Stimulated activated CD4-positive, alpha-beta T cell treated with anti-CD3 and anti-CD28 coated beads, Interleukin-2, amount 100 ng/mL, for 48 hours (primary cell): Measurements from ENCODE around the gene HOXC12.

Source experiments
- DNase-seq, 2 donors: peaks; one replicate each; pipeline ENCODE4 v3.0.0-alpha.2; 2020

Gene HOXC12

GRCh38 chr12:53973236-53974042 lies 18.7 kb downstream of the HOXC12 start:
- no peak for DNase-seq

GRCh38 chr12:53974084-53975063 lies 19.7 kb downstream of the HOXC12 start, which contains the start of gene HOTAIR:
Gene HOTAIR, minus strand, starts transcription at chr12:53974954.
- DNase-seq: no peak

- no peak for DNase-seq
Measured at GRCh38 chr12:53975064-53975471, 20.4 kb downstream of the HOXC12 start.

GRCh38 chr12:53975479-53976152 lies 20.9 kb downstream of the HOXC12 start:
- DNase-seq: no peak

- DNase-seq: no peak
Measured at GRCh38 chr12:53976172-53976822, 21.6 kb downstream of the HOXC12 start.

GRCh38 chr12:53976823-53977595 lies 22.3 kb downstream of the HOXC12 start:
- no peak for DNase-seq

- no peak for DNase-seq
Measured at GRCh38 chr12:53977596-53978445, 23.1 kb downstream of the HOXC12 start.

GRCh38 chr12:53978477-53979356 lies 24.0 kb downstream of the HOXC12 start:
- DNase-seq: no peak

- no peak for DNase-seq
Measured at GRCh38 chr12:53980104-53980801, 25.6 kb downstream of the HOXC12 start.

- DNase-seq: no peak
Measured at GRCh38 chr12:53980802-53981496, 26.2 kb downstream of the HOXC12 start.

- no peak for DNase-seq
Measured at GRCh38 chr12:53981634-53982565, 27.2 kb downstream of the HOXC12 start.

- DNase-seq: no peak
Measured at GRCh38 chr12:53982648-53983567, 28.2 kb downstream of the HOXC12 start.

GRCh38 chr12:53983568-53983949 lies 28.9 kb downstream of the HOXC12 start:
- DNase-seq: no peak

GRCh38 chr12:53983950-53984572 lies 29.4 kb downstream of the HOXC12 start:
- DNase-seq: no peak

GRCh38 chr12:53984901-53985691 lies 30.4 kb downstream of the HOXC12 start, which contains the start of gene HOXC10:
Gene HOXC10, plus strand, starts transcription at chr12:53985146. Its CDS starts 114 bp downstream, at chr12:53985260.
- DNase-seq: peak; percentile 85 to 89
